GM18508 (cell line): ENCODE data around the gene KIAA1217.

Source experiments
- ATAC-seq: cut with Tn5 transposase; IDR thresholded peaks from one replicate; pipeline ENCODE4 v1.9.1; 2021; ENCODE audit warnings: moderate number of reproducible peaks; ENCODE audit not compliant: insufficient read depth, unreplicated experiment

KIAA1217 gene

GRCh38 chr10:24208661-24209431 lies at the start of gene KIAA1217:
Gene KIAA1217, plus strand, starts transcription at chr10:24209138. Its CDS starts 56 bp downstream, at chr10:24209194.
- ATAC-seq: no peak

- no peak for ATAC-seq
These were observed 46.5 kb upstream of the KIAA1217 start for GRCh38 chr10:24162206-24162985.

GRCh38 chr10:24163485-24163884 lies 45.5 kb upstream of the KIAA1217 start:
- no peak for ATAC-seq

- no peak for ATAC-seq
These were observed 40.4 kb upstream of the KIAA1217 start for GRCh38 chr10:24168258-24169170.

GRCh38 chr10:24170199-24170598 lies 38.7 kb upstream of the KIAA1217 start:
- no peak for ATAC-seq

GRCh38 chr10:24172909-24173308 lies 36.0 kb upstream of the KIAA1217 start:
- ATAC-seq: no peak

GRCh38 chr10:24174014-24174413 lies 34.9 kb upstream of the KIAA1217 start:
- no peak for ATAC-seq

GRCh38 chr10:24176658-24177057 lies 32.3 kb upstream of the KIAA1217 start:
- no peak for ATAC-seq

- ATAC-seq: no peak
These were observed 31.3 kb upstream of the KIAA1217 start for GRCh38 chr10:24177636-24178035.

- ATAC-seq: no peak
These were observed 28.0 kb upstream of the KIAA1217 start for GRCh38 chr10:24180891-24181290.

- no peak for ATAC-seq
These were observed 24.5 kb upstream of the KIAA1217 start for GRCh38 chr10:24184455-24184854.

- no peak for ATAC-seq
These were observed 15.6 kb upstream of the KIAA1217 start for GRCh38 chr10:24193330-24193729.

GRCh38 chr10:24197263-24197662 lies 11.7 kb upstream of the KIAA1217 start:
- no peak for ATAC-seq

GRCh38 chr10:24201503-24202180 lies 7.3 kb upstream of the KIAA1217 start:
- ATAC-seq: no peak

GRCh38 chr10:24202181-24202570 lies 6.8 kb upstream of the KIAA1217 start:
- ATAC-seq: no peak

- ATAC-seq: no peak
These were observed 3.1 kb upstream of the KIAA1217 start for GRCh38 chr10:24205821-24206220.

- ATAC-seq: no peak
These were observed 2.6 kb upstream of the KIAA1217 start for GRCh38 chr10:24206334-24206733.

- ATAC-seq: no peak
These were observed 2.0 kb upstream of the KIAA1217 start for GRCh38 chr10:24206926-24207325.

- ATAC-seq: no peak
These were observed 1.6 kb upstream of the KIAA1217 start for GRCh38 chr10:24207341-24207740.
